Stimulated activated CD8-positive, alpha-beta memory T cell treated with anti-CD3 and anti-CD28 coated beads, Interleukin-15, amount 100 ng/mL, for 1 hour (primary cell): ENCODE measurements around the gene PDE8A.
"Not testable (repeated sequence)": the region's sequence is repeated elsewhere in the genome, so short reads cannot be mapped to it uniquely, and the experiment has no call there.

Experiments
- DNase-seq: peaks from one replicate; pipeline ENCODE4 v3.0.0-alpha.2; 2020; ENCODE audit warnings: low read depth

The PDE8A gene

GRCh38 chr15:84961707-84962106, 19.9 kb upstream of the PDE8A start:
- no peak for DNase-seq

DNA sequence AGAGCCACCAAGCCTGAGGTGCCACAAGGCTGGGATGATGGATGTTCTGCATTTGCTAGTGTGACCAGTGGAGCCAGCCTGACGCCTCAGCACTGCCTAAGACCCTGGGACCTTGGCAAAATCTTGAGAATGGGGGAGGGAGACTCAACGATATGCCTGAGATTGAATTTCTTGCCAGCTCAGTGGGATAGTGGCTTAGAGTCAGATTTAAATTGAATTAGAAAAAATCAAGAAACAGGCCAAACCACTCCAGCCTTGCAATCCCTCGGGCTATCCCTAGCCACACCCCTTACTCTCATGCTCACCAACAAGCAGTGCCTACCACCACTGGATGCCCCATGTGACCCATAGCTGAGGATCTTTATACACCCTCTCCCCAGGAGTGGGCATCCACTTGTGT, 18.7 kb upstream of the PDE8A start:
- DNase-seq = no peak

- no peak for DNase-seq
Measured at GRCh38 chr15:84967380-84967779, 14.3 kb upstream of the PDE8A start.

DNA sequence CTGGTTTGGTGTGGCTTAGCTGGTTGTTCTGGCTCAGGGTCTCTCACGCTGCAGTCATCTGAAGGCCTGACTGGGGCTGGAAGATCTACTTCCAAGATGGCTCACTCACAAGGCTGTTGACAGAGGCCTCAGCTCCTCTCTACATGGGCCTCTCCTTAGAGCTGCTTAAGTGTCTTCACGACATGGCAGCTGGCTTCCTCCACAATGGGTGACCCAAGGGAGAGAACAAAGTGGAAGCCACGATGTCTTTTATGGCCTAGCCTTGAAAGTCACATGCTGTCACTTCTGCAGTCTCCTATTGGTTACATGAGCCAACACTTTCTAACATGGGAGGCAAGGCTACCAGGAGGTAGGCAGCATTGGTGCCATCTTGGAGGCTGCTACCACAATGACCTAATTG, 13.4 kb upstream of the PDE8A start:
- DNase-seq = no peak

GRCh38 chr15:84969257-84969656, 12.4 kb upstream of the PDE8A start:
- DNase-seq = no peak

DNA sequence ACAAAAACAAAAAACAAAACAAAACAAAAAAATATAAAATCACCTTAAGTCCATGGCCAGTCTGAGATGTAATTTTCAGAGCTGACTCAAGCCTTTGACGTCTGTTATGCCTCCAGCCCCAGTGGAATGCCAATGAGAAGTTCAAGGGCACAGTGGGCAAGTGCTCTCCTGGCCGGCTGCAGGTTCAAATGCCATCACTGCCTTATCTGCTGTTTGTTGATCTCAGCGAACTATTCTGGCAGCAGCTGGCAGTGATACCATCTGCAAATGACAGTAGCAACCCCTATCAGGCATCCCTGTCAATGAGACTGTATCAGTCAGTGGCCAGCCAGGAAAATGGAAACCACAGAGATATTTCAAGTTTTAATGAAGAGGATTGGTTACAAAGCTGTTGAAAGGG, 10.8 kb upstream of the PDE8A start:
- no peak for DNase-seq

DNA sequence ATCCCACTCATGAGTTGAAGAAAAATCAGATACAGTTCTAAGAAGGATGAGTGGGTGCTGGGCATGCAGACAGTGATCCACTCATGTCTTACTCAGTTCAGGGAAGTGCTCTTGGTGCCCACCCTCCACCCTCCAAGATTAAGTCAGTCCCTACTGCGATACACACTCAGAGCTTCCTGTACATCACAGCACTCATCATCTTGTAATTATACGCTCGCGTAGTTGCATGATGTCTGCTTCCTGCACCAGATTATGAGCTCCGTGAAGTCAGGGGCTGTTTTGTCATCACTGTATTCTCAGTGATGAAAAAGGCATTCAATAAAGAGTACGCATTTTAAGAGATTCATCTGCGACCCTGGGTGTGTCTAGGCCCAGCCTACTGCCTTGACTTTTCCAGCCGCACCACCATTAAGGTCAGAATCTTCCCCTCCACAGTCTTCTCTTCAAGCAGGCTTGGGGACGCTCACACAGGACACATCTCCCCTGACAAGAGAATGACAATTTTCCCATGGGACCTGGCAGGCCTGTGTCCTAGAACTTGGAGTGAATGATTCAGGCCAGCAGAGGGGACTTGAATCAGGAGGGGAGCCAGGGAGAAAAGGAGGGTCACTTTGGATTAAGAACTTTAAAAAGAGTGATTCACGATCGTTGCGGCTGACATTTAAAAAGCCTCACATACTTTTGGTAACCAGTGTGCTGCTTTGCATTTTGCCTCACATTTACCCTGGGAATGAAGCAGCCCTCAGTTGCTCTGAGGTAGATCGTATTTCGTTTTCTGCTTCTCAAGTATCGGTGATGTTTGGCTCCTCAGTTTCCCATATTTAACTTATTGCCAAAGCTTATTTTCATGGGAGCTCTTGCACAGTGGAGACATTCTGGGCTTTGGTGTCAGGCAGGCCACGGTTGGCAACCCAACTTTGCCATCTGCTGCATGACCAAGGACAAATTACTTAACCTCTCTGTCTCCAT, 7.9 kb upstream of the PDE8A start:
- no peak for DNase-seq

GRCh38 chr15:84975871-84976351, 5.7 kb upstream of the PDE8A start:
- no peak for DNase-seq

- no peak for DNase-seq
Measured at GRCh38 chr15:84976746-84977345, 4.8 kb upstream of the PDE8A start.

DNA sequence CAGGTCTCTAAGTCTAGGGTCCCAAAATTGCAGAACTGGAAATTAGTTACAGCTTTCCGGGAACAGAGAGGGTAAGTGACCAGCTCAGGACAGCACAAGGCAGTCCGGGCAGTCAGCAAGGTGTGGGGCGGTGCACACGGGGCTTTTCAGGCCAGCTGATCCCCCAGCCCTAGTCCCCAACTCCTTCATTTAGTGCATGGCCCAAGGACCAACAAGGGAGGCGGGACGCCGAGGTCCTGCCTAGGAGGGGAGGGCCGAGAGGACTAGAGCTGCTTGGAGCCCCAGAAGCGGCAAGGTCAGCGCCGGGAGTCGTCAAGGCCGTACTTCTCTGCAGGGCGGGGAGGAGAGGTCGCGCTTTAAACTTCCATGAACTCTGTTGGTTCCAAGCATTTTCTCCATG, 2.0 kb upstream of the PDE8A start:
- DNase-seq = no peak

- DNase-seq = peak; percentile 73
Measured at GRCh38 chr15:84980196-84981053, 1.2 kb upstream of the PDE8A start.

DNA sequence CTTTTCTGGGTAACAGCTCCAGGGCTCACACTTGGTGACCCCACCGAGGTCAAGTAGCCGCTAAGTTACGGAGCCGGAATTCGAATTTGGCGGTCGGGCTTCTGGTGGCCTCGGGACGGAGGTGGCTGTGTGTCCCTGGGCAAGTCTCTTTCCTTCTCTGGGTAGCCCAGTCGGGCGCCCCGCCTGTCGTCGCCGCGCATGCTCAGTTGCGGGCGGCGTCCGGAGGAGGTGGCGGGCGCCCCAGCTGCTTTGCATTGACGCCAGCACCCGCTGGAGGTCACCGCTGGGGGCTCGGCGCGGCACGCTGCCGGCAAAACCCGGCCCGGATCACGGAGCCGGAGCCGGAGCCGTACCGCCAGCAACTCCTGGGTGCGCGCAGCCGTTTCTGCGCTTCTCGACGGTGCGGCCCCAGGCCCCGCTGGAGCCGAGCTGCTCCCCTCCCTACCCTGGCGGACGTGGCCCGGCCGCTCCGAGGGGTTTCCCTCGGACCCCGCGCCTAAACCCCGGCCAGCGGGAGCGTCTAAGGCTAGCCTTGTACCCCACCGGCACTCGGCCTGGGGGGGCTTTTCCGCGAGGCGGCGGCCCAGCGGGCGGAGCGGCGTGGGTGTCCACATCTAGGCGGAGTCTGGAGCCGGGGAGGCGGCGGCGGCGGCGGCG, 474 bp upstream of the PDE8A start:
- DNase-seq = peak; percentile 86

GRCh38 chr15:84982301-84982920, 755 bp downstream of the PDE8A start:
- no peak for DNase-seq

DNA sequence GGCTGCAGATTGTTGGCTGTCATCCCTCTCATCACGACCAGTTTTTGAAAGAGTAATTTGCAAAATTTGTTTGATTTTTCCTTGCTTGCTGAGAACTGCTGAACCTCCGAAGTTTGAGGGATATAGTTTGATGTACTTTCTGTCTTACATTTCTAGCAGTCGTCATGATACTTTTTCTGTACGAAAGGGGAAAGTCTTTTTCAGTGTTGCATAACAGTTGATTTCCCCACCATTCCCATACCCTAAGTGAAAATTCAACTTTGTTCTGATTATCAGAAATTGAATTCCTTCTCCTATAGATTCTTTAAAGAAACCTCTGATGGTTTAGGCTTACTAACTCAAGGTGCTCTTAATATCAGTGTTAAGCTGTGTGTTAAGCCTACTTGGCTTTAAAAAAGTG, 1.6 kb downstream of the PDE8A start:
- no peak for DNase-seq

GRCh38 chr15:84983711-84984110, 2.1 kb downstream of the PDE8A start:
- no peak for DNase-seq

GRCh38 chr15:84985158-84985557, 3.5 kb downstream of the PDE8A start:
- DNase-seq = no peak

- DNase-seq = not testable (repeated sequence)
Measured at GRCh38 chr15:84987351-84987750, 5.7 kb downstream of the PDE8A start.

GRCh38 chr15:84987949-84988624, 6.4 kb downstream of the PDE8A start:
- no peak for DNase-seq

- DNase-seq = no peak
Measured at GRCh38 chr15:84988909-84989644, 7.4 kb downstream of the PDE8A start.

DNA sequence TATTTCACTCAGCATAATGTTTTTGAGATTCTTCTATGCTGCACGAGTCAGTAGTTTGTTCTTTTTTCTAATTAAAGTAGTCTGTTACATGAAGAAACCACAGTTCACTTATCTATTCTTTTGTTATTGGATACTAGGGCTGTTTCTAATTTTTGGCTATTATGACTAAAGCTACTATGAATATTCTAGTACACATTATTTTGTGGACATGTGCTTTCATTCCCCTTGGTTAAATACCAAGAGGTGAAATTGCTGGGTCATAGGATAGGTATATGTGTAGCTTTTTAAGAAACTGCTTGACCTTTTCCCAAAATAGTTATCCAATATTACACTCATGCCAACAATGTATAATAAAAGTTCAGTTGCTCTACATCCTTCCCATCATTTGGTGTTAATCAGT, 8.9 kb downstream of the PDE8A start:
- DNase-seq = no peak
